ENCODE data around the gene FREM2.
A peak's percentile ranks its signal among the peaks of the same experiment; 100 is the strongest.

Gene FREM2

GRCh38 chr13:38759390-38759789 lies 72.5 kb downstream of the FREM2 start:
- no peak for DNase-seq (ENCODE audit: low read depth)
- H3K4me3 ChIP-seq (ENCODE audit: control insufficient read depth, low read depth, low read length) = no peak overlapping the region
- TF ChIP-seq, protein P1, sequence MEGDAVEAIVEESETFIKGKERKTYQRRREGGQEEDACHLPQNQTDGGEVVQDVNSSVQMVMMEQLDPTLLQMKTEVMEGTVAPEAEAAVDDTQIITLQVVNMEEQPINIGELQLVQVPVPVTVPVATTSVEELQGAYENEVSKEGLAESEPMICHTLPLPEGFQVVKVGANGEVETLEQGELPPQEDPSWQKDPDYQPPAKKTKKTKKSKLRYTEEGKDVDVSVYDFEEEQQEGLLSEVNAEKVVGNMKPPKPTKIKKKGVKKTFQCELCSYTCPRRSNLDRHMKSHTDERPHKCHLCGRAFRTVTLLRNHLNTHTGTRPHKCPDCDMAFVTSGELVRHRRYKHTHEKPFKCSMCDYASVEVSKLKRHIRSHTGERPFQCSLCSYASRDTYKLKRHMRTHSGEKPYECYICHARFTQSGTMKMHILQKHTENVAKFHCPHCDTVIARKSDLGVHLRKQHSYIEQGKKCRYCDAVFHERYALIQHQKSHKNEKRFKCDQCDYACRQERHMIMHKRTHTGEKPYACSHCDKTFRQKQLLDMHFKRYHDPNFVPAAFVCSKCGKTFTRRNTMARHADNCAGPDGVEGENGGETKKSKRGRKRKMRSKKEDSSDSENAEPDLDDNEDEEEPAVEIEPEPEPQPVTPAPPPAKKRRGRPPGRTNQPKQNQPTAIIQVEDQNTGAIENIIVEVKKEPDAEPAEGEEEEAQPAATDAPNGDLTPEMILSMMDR (IDR thresholded peaks at IDR 0.05; ENCODE audit: control insufficient read depth, insufficient read depth, low read depth, low read length, missing control alignments) = no peak

DNA sequence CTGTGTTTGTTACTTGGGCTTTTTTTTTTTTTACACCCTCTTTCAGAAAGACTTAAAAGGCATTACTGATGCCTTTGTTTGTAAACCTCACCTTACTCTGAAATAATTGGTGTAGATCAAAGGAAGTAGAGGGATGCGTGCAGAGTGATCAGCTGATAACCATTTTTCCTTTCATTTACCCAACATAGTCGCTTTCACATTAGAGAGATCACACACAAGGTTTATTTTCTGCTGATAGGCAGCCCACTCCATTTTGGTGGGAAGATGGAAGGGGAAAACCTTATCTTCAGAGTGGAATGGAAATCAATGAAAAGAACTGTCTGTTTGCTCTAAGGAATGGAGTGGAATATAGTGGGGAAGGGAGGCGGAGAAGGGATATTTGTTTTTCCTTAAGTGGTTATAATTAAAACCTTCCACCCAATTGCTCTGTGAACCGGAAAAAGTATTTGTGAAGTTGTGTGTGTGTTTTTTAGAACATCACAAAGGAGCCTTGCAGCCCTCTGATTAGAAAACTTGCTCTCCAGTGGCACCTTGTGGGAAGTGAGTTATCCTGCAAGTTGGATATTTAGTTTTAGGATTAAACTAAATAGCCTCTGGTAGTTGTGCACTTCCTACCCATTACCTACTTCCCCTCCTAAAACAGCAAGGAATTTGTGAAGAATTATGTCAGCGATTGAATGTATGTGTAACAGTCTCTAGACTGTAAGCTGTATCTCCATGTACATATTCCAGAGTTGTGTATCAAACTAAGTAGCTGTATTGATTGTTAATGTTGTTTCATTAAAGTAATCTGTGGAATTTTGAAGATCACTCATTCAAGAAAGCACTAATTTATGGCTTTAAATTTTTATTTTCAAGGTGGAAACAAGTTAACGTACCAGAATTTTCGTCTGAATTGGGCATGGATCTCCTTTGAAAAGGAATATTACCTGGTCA lies 76.8 kb downstream of the FREM2 start:
- no peak overlapping the region for H3K4me3 ChIP-seq (ENCODE audit: control insufficient read depth, low read depth, low read length)
- TF ChIP-seq, protein P1 (IDR thresholded peaks at IDR 0.05; ENCODE audit: control insufficient read depth, insufficient read depth, low read depth, low read length, missing control alignments) = peak; percentile 47
- no peak for DNase-seq (ENCODE audit: low read depth)

GRCh38 chr13:38766799-38767198 lies 79.9 kb downstream of the FREM2 start:
- H3K4me3 ChIP-seq (ENCODE audit: control insufficient read depth, low read depth, low read length) = no peak overlapping the region
- TF ChIP-seq, protein P1 (IDR thresholded peaks at IDR 0.05; ENCODE audit: control insufficient read depth, insufficient read depth, low read depth, low read length, missing control alignments) = no peak
- DNase-seq (ENCODE audit: low read depth) = no peak

DNA sequence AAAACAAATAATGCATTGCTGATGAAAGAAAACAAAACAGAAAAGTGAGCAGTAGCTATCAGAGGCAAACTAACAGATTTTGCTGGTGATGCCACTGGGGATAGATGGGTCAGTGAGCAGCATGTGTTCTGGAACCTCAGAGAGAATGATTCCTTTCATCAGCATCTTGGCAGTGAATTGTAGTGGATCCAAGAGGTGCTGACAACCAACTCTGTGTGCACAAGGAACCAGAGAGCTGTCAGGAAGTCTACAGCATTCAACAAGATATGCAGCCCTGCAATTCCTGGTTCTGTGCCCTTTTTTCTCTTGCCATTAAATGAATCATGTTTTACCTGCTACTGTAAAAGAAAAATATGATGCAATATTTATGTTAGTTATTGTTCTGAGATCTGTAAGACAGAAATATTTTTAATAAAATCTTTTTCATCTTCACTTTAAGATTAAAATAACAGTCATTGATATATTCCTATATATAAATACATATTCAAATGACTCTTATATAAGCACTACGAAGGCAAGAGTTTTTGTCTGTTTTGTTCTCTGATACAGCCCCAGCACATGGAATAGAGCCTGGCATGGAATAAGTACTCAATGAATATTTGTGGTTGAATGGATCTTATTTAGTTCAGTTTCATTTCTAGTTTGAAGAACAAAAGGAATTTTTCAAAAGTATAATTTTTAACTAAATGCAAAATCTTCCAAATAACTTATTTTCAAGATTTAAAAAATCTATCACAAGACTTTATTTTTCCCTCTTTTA lies 80.8 kb downstream of the FREM2 start:
- TF ChIP-seq, protein P1 (IDR thresholded peaks at IDR 0.05; ENCODE audit: control insufficient read depth, insufficient read depth, low read depth, low read length, missing control alignments) = no peak
- DNase-seq (ENCODE audit: low read depth) = no peak
- H3K4me3 ChIP-seq (ENCODE audit: control insufficient read depth, low read depth, low read length) = no peak overlapping the region

GRCh38 chr13:38769526-38769925 lies 82.6 kb downstream of the FREM2 start:
- TF ChIP-seq, protein P1 (IDR thresholded peaks at IDR 0.05; ENCODE audit: control insufficient read depth, insufficient read depth, low read depth, low read length, missing control alignments) = no peak
- no peak for DNase-seq (ENCODE audit: low read depth)
- no peak overlapping the region for H3K4me3 ChIP-seq (ENCODE audit: control insufficient read depth, low read depth, low read length)

- DNase-seq (ENCODE audit: low read depth) = no peak
- TF ChIP-seq, protein P1 (IDR thresholded peaks at IDR 0.05; ENCODE audit: control insufficient read depth, insufficient read depth, low read depth, low read length, missing control alignments) = no peak
- no peak overlapping the region for H3K4me3 ChIP-seq (ENCODE audit: control insufficient read depth, low read depth, low read length)
Measured at GRCh38 chr13:38775085-38775484, 88.2 kb downstream of the FREM2 start.
